22Rv1 (cell line): ENCODE results near the gene ZBTB20.

ENCODE experiments used
- ZFX ChIP-seq: fragments of 450-650 bp; IDR thresholded peaks from 2 replicates; pipeline ENCODE4 v1.6.1; 2017; ENCODE audit warnings: antibody characterized with exemption, borderline replicate concordance
- TF ChIP-seq, protein P1 (sequence below): fragments of 450-650 bp; IDR thresholded peaks from 2 replicates; pipeline ENCODE4 v1.5.1; 2017; ENCODE audit warnings: mild to moderate bottlenecking

DNA sequence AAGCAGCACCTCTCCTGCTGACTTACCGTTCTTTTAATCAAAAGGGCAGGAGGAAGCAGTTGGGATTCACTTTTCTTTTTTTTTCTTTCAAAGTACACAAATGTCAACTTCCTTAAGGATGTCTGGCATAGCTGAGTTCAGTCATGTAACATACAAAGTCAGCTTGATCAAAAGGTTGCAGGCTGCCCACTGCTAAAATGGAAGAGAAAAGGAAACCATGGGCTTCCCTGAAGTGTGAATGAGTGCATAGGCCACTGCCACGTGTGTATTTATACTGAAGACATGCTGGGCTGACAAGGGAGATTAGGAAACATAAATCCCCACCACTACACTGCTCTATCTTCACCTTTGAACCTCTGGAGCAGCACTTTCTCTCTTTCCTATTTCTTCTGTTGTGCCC lies 540.8 kb downstream of the ZBTB20 start:
- TF ChIP-seq, protein P1, sequence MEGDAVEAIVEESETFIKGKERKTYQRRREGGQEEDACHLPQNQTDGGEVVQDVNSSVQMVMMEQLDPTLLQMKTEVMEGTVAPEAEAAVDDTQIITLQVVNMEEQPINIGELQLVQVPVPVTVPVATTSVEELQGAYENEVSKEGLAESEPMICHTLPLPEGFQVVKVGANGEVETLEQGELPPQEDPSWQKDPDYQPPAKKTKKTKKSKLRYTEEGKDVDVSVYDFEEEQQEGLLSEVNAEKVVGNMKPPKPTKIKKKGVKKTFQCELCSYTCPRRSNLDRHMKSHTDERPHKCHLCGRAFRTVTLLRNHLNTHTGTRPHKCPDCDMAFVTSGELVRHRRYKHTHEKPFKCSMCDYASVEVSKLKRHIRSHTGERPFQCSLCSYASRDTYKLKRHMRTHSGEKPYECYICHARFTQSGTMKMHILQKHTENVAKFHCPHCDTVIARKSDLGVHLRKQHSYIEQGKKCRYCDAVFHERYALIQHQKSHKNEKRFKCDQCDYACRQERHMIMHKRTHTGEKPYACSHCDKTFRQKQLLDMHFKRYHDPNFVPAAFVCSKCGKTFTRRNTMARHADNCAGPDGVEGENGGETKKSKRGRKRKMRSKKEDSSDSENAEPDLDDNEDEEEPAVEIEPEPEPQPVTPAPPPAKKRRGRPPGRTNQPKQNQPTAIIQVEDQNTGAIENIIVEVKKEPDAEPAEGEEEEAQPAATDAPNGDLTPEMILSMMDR = no peak
- TF ChIP-seq ZFX = no peak
